Motor neuron (in vitro differentiated cells): ENCODE data around the gene PDCD7. TPM values are rescaled to one million over a fixed set of nuclear protein-coding genes. Genes with fewer than 3 reads are reported as not detected.
"Not testable (repeated sequence)": the region's sequence is repeated elsewhere in the genome, so short reads cannot be mapped to it uniquely, and the experiment has no call there.

Source experiments
- ATAC-seq, 8 experiments: fragments of 200-7000 bp; cut with Tn5 transposase; replicated peaks in 6 of 8; 2 replicates each; pipeline ENCODE4 v1.8.0; 2021; ENCODE audit warnings: mild to moderate bottlenecking in 8 of 8, moderate library complexity in 8 of 8
- H3K27ac ChIP-seq, 2 donors: fragments of 250-450 bp; sonication (Bioruptor Pico); 2 replicates each; pipeline ENCODE4 v1.9.0; 2021; ENCODE audit warnings: antibody characterized with exemption in 2 of 2, mild to moderate bottlenecking in 2 of 2, moderate library complexity in 1 of 2
- H3K4me1 ChIP-seq, 2 donors: fragments of 250-450 bp; sonication (Bioruptor Pico); replicated peaks in 1 of 2; 2 replicates each; pipeline ENCODE4 v1.6.1; 2021; ENCODE audit warnings: antibody characterized with exemption in 2 of 2, mild to moderate bottlenecking in 2 of 2, moderate library complexity in 1 of 2
- H3K4me3 ChIP-seq, 5 donors: fragments of 250-450 bp; sonication (Bioruptor Pico); 2 replicates each; pipeline ENCODE4 v1.9.0; 2021; ENCODE audit warnings: antibody characterized with exemption in 5 of 5, mild to moderate bottlenecking in 5 of 5, moderate library complexity in 4 of 5
- WGBS, 10 experiments: fragments of 450-650 bp; shearing (Covaris generic); methylation state at CpG; one replicate each; pipeline ENCODE4 v1.0.0; 2022; 5-methylcytosine and 5-hydroxymethylcytosine counted together
- in situ Hi-C, 9 experiments: fragments of 400-800 bp; cut with MboI; loops; one replicate each; pipeline ENCODE4 v1.15.0; 2021; ENCODE audit warnings: low sequenced_read_pairs in 9 of 9, low pct_unique_long_range_greater_than_20kb in 2 of 9; ENCODE audit not compliant: unreplicated experiment in 9 of 9
- total RNA-seq, 8 experiments: library from RNA; unstranded; fragments of 300-600 nt; gene quantifications; 2 replicates each; pipeline versions ENCODE4 v1.2.3 to v1.2.4, GENCODE V29; 2022

PDCD7 gene
- total RNA-seq, 8 experiments from 2014 or later = 13.4 to 20.9 (median 17.5) TPM

DNA sequence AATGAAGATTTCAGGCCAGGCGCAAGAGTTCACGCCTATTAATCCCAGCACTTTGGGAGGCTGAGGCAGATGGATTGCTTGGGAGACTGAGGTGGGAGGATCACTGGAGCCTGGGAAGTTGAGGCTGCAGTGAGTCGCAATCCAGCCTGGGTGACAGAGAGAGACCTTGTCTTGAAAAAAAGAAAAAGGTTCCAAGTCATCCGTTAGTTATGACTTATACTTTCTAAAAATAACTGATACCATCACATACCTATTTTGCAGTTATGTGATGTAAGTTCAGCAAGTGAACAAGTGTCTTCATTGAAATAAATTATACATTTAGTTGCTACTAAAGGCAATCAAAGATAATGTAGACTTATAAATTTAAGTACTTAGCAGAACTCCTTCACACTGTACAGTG is 29.4 kb upstream of the PDCD7 start:
- 50 to 100% (median 93%) methylated on average over 2 to 4 of the region's 4 CpGs; no CpG with 5 or more reads in 2 of the 10 experiments for WGBS, 10 experiments
- Histone ChIP-seq H3K4me1 (no peaks in the 10 kb centered on the region), H3K4me3 (no peak overlapping the region), H3K27ac (no peak overlapping the region)
- in situ Hi-C loops = no loop called here
- ATAC-seq = peak in 2 of 8 experiments; percentile 22 to 49

GRCh38 chr15:65156692-65157091 is 23.1 kb upstream of the PDCD7 start:
- in situ Hi-C loops = no loop called here
- H3K4me3 ChIP-seq = no peak overlapping the region
- 48 to 95% (median 81%) methylated on average over 3 to 5 of the region's 5 CpGs; no CpG with 5 or more reads in 1 of the 10 experiments for WGBS, 10 experiments
- ATAC-seq = no peak
- H3K27ac ChIP-seq = no peak overlapping the region
- no peaks in the 10 kb centered on the region for H3K4me1 ChIP-seq

DNA sequence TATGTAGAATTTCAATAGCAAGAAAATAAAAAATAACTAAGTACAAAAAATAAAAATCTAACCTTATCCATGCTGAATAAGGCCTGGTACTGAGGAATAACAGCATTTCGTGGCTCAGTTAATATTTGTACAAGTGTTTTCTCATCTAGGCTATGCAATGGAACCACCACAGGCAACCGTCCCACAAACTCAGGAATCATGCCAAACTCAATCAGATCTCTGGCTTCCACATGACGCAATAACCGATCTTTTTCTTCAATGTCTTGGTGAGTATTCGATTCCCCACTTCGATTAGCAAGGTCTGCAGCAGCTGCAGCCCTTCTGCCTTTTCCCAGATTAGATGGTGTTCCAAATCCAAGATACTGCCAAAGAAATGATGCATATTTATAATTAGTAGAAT is 21.1 kb upstream of the PDCD7 start:
- Histone ChIP-seq H3K27ac (no peak overlapping the region), H3K4me3 (no peak overlapping the region), H3K4me1 (no peaks in the 10 kb centered on the region)
- no peak for ATAC-seq
- in situ Hi-C loops = no loop called here
- 45 to 100% (median 88%) methylated on average over 2 to 6 of the region's 6 CpGs; no CpG with 5 or more reads in 2 of the 10 experiments for WGBS, 10 experiments

DNA sequence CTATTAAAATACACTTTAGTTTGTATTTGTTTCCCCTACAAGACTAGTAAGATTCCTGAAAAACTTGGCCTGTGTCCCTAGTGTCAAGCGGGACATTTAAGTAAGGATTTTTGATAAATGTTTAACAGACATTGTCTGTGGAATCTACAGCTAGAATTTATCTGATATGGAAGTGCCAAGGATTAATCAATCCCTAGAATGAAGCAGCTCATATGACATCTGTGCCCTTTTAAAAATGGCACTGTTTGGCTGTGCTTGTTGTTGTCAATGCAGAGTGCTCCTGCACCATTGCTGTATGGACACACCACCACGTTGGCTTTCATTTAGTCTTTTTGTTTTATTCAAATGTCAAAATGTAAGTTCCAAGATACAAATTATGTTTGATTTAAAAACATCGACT is 14.3 kb upstream of the PDCD7 start:
- no peak for ATAC-seq
- Histone ChIP-seq H3K27ac (no peak overlapping the region), H3K4me1 (no peaks in the 10 kb centered on the region), H3K4me3 (no peak overlapping the region)
- 50 to 100% (median 91%) methylated on average over 1 to 3 of the region's 3 CpGs for WGBS, 10 experiments
- in situ Hi-C loops = no loop called here

GRCh38 chr15:65146438-65146837 is 12.8 kb upstream of the PDCD7 start:
- in situ Hi-C loops = no loop called here
- Histone ChIP-seq H3K4me1 (no peaks in the 10 kb centered on the region), H3K4me3 (no peak overlapping the region), H3K27ac (no peak overlapping the region)
- WGBS, 10 experiments = 17 to 100% (median 97%) methylated on average over 1 to 4 of the region's 4 CpGs
- no peak for ATAC-seq

- H3K4me1 ChIP-seq, H3K27ac ChIP-seq, in situ Hi-C loops, ATAC-seq, H3K4me3 ChIP-seq: not testable (repeated sequence)
- 40 to 93% (median 85%) methylated on average over 1 to 6 of the region's 6 CpGs; no CpG with 5 or more reads in 1 of the 10 experiments for WGBS, 10 experiments
Measured at GRCh38 chr15:65138631-65139030, 5.0 kb upstream of the PDCD7 start.

DNA sequence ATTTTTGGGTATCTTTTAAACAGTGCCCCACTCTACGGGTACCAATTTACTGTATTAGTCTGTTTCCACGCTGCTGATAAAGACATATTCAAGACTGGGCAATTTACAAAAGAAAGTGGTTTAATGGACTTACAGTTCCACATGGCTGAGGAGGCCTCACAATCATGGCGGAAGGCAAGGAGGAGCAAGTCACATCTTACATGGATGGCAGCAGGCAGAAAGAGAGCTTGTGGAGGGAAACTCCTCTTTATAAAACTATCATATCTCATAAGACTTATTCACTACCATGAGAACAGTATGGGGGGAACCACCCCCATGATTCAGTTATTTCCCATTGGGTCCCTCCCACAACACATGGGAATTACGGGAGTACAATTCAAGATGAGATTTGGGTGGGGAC is 4.3 kb upstream of the PDCD7 start:
- ATAC-seq, in situ Hi-C loops, H3K4me3 ChIP-seq, H3K27ac ChIP-seq, H3K4me1 ChIP-seq: not testable (repeated sequence)
- WGBS, 10 experiments = 57 to 100% (median 93%) methylated on average over 1 to 4 of the region's 4 CpGs; no CpG with 5 or more reads in 1 of the 10 experiments

DNA sequence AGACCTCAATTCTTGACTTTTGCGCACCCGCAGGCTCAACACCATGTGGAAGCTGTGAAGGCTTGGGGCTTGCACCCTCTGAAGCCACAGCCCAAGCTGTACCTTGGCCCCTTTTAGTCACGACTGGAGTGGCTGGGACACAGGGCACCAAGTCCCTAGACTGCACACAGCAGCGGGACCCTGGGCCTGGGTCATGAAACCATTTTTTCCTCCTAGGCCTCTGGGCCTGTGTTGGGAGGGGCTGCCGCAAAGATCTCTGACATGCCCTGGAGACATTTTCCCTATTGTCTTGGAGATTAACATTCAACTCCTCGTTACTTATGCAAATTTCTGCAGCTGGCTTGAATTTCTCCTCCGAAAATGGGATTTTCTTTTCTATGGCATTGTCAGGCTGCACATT is 3.5 kb upstream of the PDCD7 start:
- ATAC-seq, H3K4me3 ChIP-seq, in situ Hi-C loops, H3K27ac ChIP-seq, H3K4me1 ChIP-seq: not testable (repeated sequence)
- WGBS, 10 experiments = 60 to 100% (median 79%) methylated on average over 1 to 6 of the region's 7 CpGs; no CpG with 5 or more reads in 1 of the 10 experiments

- in situ Hi-C loops = no loop called here
- 100% methylated on average over 1 of the region's 8 CpGs; no CpG with 5 or more reads in 8 of the 10 experiments for WGBS, 10 experiments
- Histone ChIP-seq H3K4me1 (peaks cover 14 to 15% of the 10 kb centered on the region in 2 donors), H3K27ac (no peak overlapping the region), H3K4me3 (peak overlapping the region in 4 of 5 donors; percentile 87 to 100 (median 94))
- no peak for ATAC-seq
Measured at GRCh38 chr15:65134538-65134937, 930 bp upstream of the PDCD7 start.

DNA sequence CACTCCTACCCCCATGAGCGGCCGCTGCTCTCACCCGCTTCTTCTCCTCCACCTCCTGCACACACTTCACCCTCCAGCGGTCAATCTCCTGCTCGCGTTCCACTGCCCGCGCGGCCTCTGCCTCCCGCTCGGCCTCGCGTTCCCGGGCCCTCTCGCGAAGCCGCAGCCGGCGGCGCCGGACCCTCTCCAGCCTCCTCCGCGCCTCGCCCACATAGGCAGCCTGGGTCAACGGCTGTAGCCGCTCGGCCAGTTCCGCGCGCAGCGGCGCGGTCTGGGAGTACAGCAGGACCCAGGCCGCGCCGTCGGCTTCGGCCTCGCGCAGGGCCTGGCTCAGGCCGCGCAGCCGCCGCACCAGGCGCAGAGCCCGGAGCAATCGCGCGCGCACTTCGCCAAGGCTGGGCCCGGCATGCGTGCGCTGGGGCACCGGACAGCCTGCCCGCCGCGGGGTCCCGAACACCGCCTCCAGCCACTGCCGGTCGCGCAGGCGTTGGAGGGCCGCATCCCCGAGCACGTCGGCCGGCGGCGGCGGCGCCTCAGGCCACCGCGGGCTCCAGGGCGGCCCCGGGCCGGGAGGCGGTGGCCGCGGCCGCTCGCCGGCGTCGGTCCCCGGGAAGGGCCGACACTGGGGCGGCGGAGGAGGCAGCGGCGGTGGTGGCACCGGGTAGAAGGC is 595 bp downstream of the PDCD7 start:
- WGBS, 10 experiments = 0 to 20% (median 0%) methylated on average over 2 to 17 of the region's 93 CpGs; no CpG with 5 or more reads in 6 of the 10 experiments
- peaks cover 14 to 15% of the 10 kb centered on the region in 2 donors for H3K4me1 ChIP-seq
- peak; percentile 46 to 71 (median 55) for ATAC-seq
- peak overlapping the region; percentile 86 to 95 for H3K27ac ChIP-seq
- H3K4me3 ChIP-seq = peak overlapping the region; percentile 84 to 100 (median 91)
- in situ Hi-C loops = no loop called here

DNA sequence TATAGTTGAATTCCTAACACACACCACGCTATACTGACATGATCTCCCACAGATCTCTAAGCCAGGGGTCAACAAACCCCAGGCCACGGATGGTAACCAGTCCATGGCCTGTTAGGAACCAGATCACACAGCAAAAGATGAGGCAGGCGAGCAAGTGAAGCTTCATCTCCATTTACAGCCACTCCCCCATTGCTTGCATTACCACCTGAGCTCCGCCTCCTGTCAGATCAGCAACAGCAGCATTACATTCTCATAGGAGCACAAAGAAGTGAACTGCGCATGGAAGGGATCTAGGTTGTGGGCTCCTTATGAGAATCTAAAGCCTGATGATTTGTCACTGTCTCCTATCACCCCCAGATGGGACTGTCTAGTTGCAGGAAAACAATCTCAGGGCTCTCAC is 2.7 kb downstream of the PDCD7 start:
- Histone ChIP-seq H3K27ac (no peak overlapping the region), H3K4me1 (peaks cover 14 to 15% of the 10 kb centered on the region in 2 donors), H3K4me3 (no peak overlapping the region)
- no peak for ATAC-seq
- WGBS, 10 experiments = 63 to 100% (median 85%) methylated on average over 1 to 2 of the region's 5 CpGs; no CpG with 5 or more reads in 6 of the 10 experiments
- in situ Hi-C loops = no loop called here

- Histone ChIP-seq H3K4me1 (no peaks in the 10 kb centered on the region), H3K27ac (no peak overlapping the region), H3K4me3 (no peak overlapping the region)
- 73 to 100% (median 83%) methylated on average over 1 to 5 of the region's 5 CpGs; no CpG with 5 or more reads in 1 of the 10 experiments for WGBS, 10 experiments
- no peak for ATAC-seq
- in situ Hi-C loops = no loop called here
Measured at GRCh38 chr15:65115542-65115941, 18.1 kb downstream of the PDCD7 start.

- ATAC-seq = no peak
- Histone ChIP-seq H3K27ac (no peak within 1 kb of the TSS), H3K4me1 (no peaks in the 10 kb centered on the region), H3K4me3 (no peak within 1 kb of the TSS)
- in situ Hi-C loops = no loop called here
- WGBS, 10 experiments = 50 to 100% (median 89%) methylated on average over 1 to 2 of the region's 2 CpGs; no CpG with 5 or more reads in 1 of the 10 experiments
Measured at GRCh38 chr15:65115086-65115485, 18.5 kb downstream of the PDCD7 start, which contains the start of gene UBAP1L. Gene UBAP1L (minus strand): TSS chr15:65115200. CDS start chr15:65106215, 8,985 bp downstream.
